ENCODE results near the gene MVB12B.

GRCh38 chr9:126383406-126384046 lies 56.9 kb downstream of the MVB12B start:
- TF ChIP-seq POLR2AphosphoS5 (IDR thresholded peaks at IDR 0.05; ENCODE audit: borderline replicate concordance, low read depth, low read length) (no peak), EZH2 (IDR thresholded peaks at IDR 0.05) (no peak), FOXP2 (optimal IDR thresholded peaks at IDR 0.05; ENCODE audit: control extremely low read depth, extremely low read length, insufficient read depth) (no peak)
